Trophoblast cell (in vitro differentiated cells and primary cell): ENCODE data around the gene GRB14.

Experiments
- DNase-seq, 2 donors: peaks; one replicate each; pipeline ENCODE4 v3.0.0-alpha.2; 2016
- H2AFZ ChIP-seq: 2 replicates; pipeline ENCODE4 v1.6.1; 2013; ENCODE audit warnings: low read length, moderate library complexity, mild to moderate bottlenecking; ENCODE audit not compliant: insufficient read depth, poor library complexity
- H2AK5ac ChIP-seq: 2 replicates; pipeline ENCODE4 v1.6.1; 2013; ENCODE audit warnings: mild to moderate bottlenecking, low read length
- H2BK120ac ChIP-seq: 2 replicates; pipeline ENCODE4 v1.6.1; 2013; ENCODE audit warnings: low read length, mild to moderate bottlenecking, moderate library complexity; ENCODE audit not compliant: insufficient read depth, poor library complexity
- H2BK12ac ChIP-seq: 2 replicates; pipeline ENCODE4 v1.6.1; 2013; ENCODE audit warnings: mild to moderate bottlenecking, low read length, moderate library complexity
- H2BK5ac ChIP-seq: 2 replicates; pipeline ENCODE4 v1.6.1; 2013; ENCODE audit warnings: low read length, low read depth, moderate library complexity, mild to moderate bottlenecking; ENCODE audit not compliant: poor library complexity
- H3K14ac ChIP-seq: 2 replicates; pipeline ENCODE4 v1.6.1; 2013; ENCODE audit warnings: mild to moderate bottlenecking, low read length
- H3K18ac ChIP-seq: 2 replicates; pipeline ENCODE4 v1.6.1; 2013; ENCODE audit warnings: mild to moderate bottlenecking, low read length
- H3K23ac ChIP-seq: 2 replicates; pipeline ENCODE4 v1.6.1; 2013; ENCODE audit warnings: low read length
- H3K27ac ChIP-seq: 2 replicates; pipeline ENCODE4 v1.5.1; 2013; ENCODE audit warnings: low read depth, mild to moderate bottlenecking, inconsistent platforms, low read length, moderate library complexity
- H3K27me3 ChIP-seq: 2 replicates; pipeline ENCODE4 v1.6.1; 2013; ENCODE audit warnings: inconsistent platforms, mild to moderate bottlenecking, low read length, moderate library complexity; ENCODE audit not compliant: insufficient read depth
- H3K36me3 ChIP-seq, 2 experiments: 1 replicate in 1 of 2; 2 replicates in 1 of 2; pipeline ENCODE4 v1.6.1; 2013; ENCODE audit warnings: low read length in 2 of 2, mild to moderate bottlenecking in 2 of 2, moderate library complexity in 1 of 2; ENCODE audit not compliant: insufficient read depth in 2 of 2, control insufficient read depth in 1 of 2
- H3K4ac ChIP-seq: 2 replicates; pipeline ENCODE4 v1.6.1; 2013; ENCODE audit warnings: low read depth, mild to moderate bottlenecking, low read length, moderate library complexity
- H3K4me1 ChIP-seq, 2 experiments: 1 replicate in 1 of 2; 2 replicates in 1 of 2; pipeline ENCODE4 v1.6.1; 2013; ENCODE audit warnings: low read length in 2 of 2, mild to moderate bottlenecking in 2 of 2, moderate library complexity in 1 of 2; ENCODE audit not compliant: insufficient read depth in 2 of 2, control insufficient read depth in 1 of 2
- H3K4me2 ChIP-seq: 2 replicates; pipeline ENCODE4 v1.6.1; 2013; ENCODE audit warnings: inconsistent platforms, mild to moderate bottlenecking, low read length, moderate library complexity
- H3K4me3 ChIP-seq: 2 replicates; pipeline ENCODE4 v1.5.1; 2013; ENCODE audit warnings: mild to moderate bottlenecking, low read depth, low read length, inconsistent platforms
- H3K79me1 ChIP-seq: one replicate; pipeline ENCODE4 v1.6.1; 2013; ENCODE audit warnings: low read length
- H3K79me2 ChIP-seq: 2 replicates; pipeline ENCODE4 v1.6.1; 2013; ENCODE audit warnings: low read length, mild to moderate bottlenecking; ENCODE audit not compliant: control insufficient read depth, insufficient read depth, poor library complexity
- H3K9ac ChIP-seq: 2 replicates; pipeline ENCODE4 v1.6.1; 2013; ENCODE audit warnings: mild to moderate bottlenecking, low read length
- H3K9me3 ChIP-seq: 2 replicates; pipeline ENCODE4 v1.6.1; 2013; ENCODE audit warnings: low read depth, mild to moderate bottlenecking, control low read depth, inconsistent platforms, low read length; ENCODE audit not compliant: insufficient read depth
- H4K12ac ChIP-seq: 2 replicates; pipeline ENCODE4 v1.6.1; 2013; ENCODE audit warnings: low read depth, mild to moderate bottlenecking, low read length, moderate library complexity
- H4K8ac ChIP-seq: 2 replicates; pipeline ENCODE4 v1.6.1; 2013; ENCODE audit warnings: low read depth, mild to moderate bottlenecking, low read length, moderate library complexity
- H4K91ac ChIP-seq: one replicate; pipeline ENCODE4 v1.6.1; 2013; ENCODE audit warnings: low read depth, mild to moderate bottlenecking, low read length, moderate library complexity
- WGBS: extraction: QIAGEN DNeasy Blood & Tissue Kit; methylation state at CpG from one replicate; pipeline ENCODE4 v1.1.7; 2013; ENCODE audit warnings: missing lambda C conversion rate; ENCODE audit not compliant: insufficient read length, insufficient coverage; ENCODE audit errors: extremely low coverage; 5-methylcytosine and 5-hydroxymethylcytosine counted together

GRB14 gene

DNA sequence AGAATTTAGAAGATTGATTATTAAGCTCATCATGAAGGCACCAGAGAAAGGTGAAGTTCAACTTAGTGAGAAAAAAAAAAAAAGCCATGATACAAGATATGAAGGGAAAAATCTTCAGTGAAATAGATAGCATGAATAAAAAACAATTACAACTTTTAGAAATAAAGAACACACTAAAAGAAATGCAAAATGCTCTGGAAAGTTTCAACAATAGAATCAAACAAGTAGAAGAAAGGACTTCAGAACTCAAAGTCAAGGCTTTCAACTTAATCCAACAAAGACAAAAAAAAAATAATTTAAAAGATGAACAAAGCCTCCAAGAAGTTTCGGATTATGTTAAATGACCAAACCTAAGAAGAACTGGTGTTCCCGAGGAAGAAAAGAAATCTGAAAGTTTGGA is 105.5 kb downstream of the GRB14 start:
- H3K9me3 ChIP-seq = no peaks in the 10 kb centered on the region
- H3K27ac ChIP-seq = no peak overlapping the region
- peaks cover 0 to 2% of the 10 kb centered on the region in 2 experiments for H3K36me3 ChIP-seq
- H2AK5ac ChIP-seq = no peak overlapping the region
- no peak overlapping the region for H2BK5ac ChIP-seq
- no peak overlapping the region for H2BK12ac ChIP-seq
- H3K79me1 ChIP-seq = peaks cover 18% of the 10 kb centered on the region
- H4K8ac ChIP-seq = no peak overlapping the region
- WGBS = no CpG with 5 or more reads among the region's 2 CpGs
- no peak overlapping the region for H3K14ac ChIP-seq
- no peak overlapping the region for H3K18ac ChIP-seq
- no peak overlapping the region for H3K23ac ChIP-seq
- no peak overlapping the region for H4K91ac ChIP-seq
- no peak for DNase-seq
- H3K4ac ChIP-seq = no peak overlapping the region
- peaks cover 3% of the 10 kb centered on the region for H3K79me2 ChIP-seq
- H3K4me1 ChIP-seq = peaks cover 12 to 14% of the 10 kb centered on the region in 2 experiments
- no peak overlapping the region for H2BK120ac ChIP-seq
- no peaks in the 10 kb centered on the region for H3K27me3 ChIP-seq
- no peak overlapping the region for H3K9ac ChIP-seq
- H3K4me3 ChIP-seq = no peak overlapping the region
- no peak overlapping the region for H3K4me2 ChIP-seq
- H4K12ac ChIP-seq = no peak overlapping the region
- no peak overlapping the region for H2AFZ ChIP-seq

DNA sequence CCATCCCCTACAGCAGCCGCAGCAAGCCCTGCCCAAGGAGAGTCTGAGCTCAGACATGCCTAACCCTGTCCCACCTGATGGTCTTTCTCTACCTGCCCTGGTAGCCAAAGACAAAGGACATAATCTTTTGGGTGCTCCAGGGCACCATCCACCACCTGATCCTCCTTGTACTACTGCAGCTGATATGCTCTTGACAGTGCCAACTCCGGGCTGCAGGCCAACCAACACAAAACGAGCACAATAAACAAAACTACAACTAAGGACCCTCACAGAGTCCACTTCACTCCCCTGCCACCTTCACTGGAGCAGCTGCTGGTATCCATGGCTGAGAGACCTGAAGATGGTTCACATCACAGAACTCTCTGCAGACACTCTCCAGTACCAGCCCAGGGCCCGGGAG is 106.3 kb downstream of the GRB14 start:
- Histone ChIP-seq H3K36me3 (peaks cover 0 to 2% of the 10 kb centered on the region in 2 experiments), H3K4me1 (peaks cover 12 to 14% of the 10 kb centered on the region in 2 experiments), H4K91ac (peak overlapping the region; percentile 76), H3K18ac (peak overlapping the region; percentile 44), H3K4ac (peak overlapping the region; percentile 41), H4K8ac (peak overlapping the region; percentile 52), H3K4me3 (no peak overlapping the region), H3K79me2 (peaks cover 3% of the 10 kb centered on the region), H3K9me3 (no peaks in the 10 kb centered on the region), H3K4me2 (peak overlapping the region; percentile 41), H3K23ac (no peak overlapping the region), H4K12ac (no peak overlapping the region), H3K79me1 (peaks cover 18% of the 10 kb centered on the region), H2AFZ (no peak overlapping the region), H2AK5ac (peak overlapping the region; percentile 84), H2BK120ac (peak overlapping the region; percentile 22), H3K14ac (peak overlapping the region; percentile 75), H2BK5ac (peak overlapping the region; percentile 37), H3K27ac (peak overlapping the region; percentile 92), H3K9ac (no peak overlapping the region), H2BK12ac (peak overlapping the region; percentile 1), H3K27me3 (no peaks in the 10 kb centered on the region)
- DNase-seq = no peak
- no CpG with 5 or more reads among the region's 4 CpGs for WGBS

DNA sequence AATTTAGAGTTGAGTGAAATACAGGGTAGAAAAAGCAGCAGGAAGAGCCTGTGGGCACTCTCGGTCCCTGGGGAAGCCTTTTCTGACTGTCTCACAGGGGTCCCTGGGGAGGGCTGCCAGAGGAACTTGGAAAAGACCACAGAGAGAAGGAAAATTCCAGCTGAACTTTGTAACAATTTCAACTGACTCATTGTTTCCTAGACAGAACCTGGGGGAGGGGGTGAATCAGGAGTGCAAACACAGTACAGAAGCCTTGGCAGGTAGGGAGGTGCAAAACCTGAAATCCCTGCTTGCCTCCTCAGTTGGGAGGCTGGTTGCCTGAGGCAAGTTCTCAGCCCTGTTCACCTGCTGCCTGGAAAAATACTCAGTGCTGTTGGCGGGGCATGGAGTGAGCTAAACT is 106.8 kb downstream of the GRB14 start:
- H4K8ac ChIP-seq = peak overlapping the region; percentile 76
- H3K4ac ChIP-seq = peak overlapping the region; percentile 84
- H3K27me3 ChIP-seq = no peaks in the 10 kb centered on the region
- no peak overlapping the region for H3K9ac ChIP-seq
- H3K79me2 ChIP-seq = peaks cover 3% of the 10 kb centered on the region
- no peak overlapping the region for H3K23ac ChIP-seq
- H3K14ac ChIP-seq = peak overlapping the region; percentile 83
- H2AK5ac ChIP-seq = no peak overlapping the region
- H3K4me3 ChIP-seq = no peak overlapping the region
- no peak overlapping the region for H2AFZ ChIP-seq
- H2BK12ac ChIP-seq = peak overlapping the region; percentile 93
- H3K4me2 ChIP-seq = peak overlapping the region; percentile 57
- no peaks in the 10 kb centered on the region for H3K9me3 ChIP-seq
- H2BK5ac ChIP-seq = peak overlapping the region; percentile 96
- H3K36me3 ChIP-seq = peaks cover 0 to 2% of the 10 kb centered on the region in 2 experiments
- H2BK120ac ChIP-seq = peak overlapping the region; percentile 100
- peak overlapping the region; percentile 95 for H4K91ac ChIP-seq
- DNase-seq = peak; percentile 92
- H3K79me1 ChIP-seq = peaks cover 18% of the 10 kb centered on the region
- peak overlapping the region; percentile 97 for H3K27ac ChIP-seq
- peaks cover 12 to 14% of the 10 kb centered on the region in 2 experiments for H3K4me1 ChIP-seq
- H4K12ac ChIP-seq = peak overlapping the region; percentile 74
- no CpG with 5 or more reads among the region's 2 CpGs for WGBS
- H3K18ac ChIP-seq = peak overlapping the region; percentile 88

DNA sequence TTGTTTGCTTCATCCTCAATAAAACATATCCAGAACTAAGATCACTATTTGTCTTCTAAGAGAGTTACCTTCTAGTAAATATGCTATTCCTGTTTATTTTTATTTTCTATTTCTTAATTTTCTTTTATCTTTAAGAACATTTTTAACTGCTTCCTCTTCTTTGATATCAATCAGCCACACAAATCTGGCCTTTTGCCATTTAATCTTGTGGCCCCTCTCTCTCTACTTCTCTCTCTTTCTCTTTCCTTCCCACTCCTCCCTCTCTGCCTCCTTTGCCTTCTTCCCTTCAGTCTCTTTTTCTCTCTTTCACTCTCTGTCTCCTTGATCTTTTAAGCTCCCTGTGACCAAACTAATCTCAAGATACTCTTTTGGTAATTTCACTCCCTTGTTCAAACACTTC is 108.4 kb downstream of the GRB14 start:
- peaks cover 0 to 2% of the 10 kb centered on the region in 2 experiments for H3K36me3 ChIP-seq
- no peaks in the 10 kb centered on the region for H3K9me3 ChIP-seq
- H2BK12ac ChIP-seq = no peak overlapping the region
- peaks cover 18% of the 10 kb centered on the region for H3K79me1 ChIP-seq
- no peak overlapping the region for H2AFZ ChIP-seq
- no peak overlapping the region for H3K23ac ChIP-seq
- H2BK5ac ChIP-seq = no peak overlapping the region
- peaks cover 3% of the 10 kb centered on the region for H3K79me2 ChIP-seq
- H3K18ac ChIP-seq = no peak overlapping the region
- H3K4me3 ChIP-seq = no peak overlapping the region
- no peak overlapping the region for H2BK120ac ChIP-seq
- DNase-seq = no peak
- no peak overlapping the region for H3K4me2 ChIP-seq
- no peaks in the 10 kb centered on the region for H3K27me3 ChIP-seq
- H3K4me1 ChIP-seq = peaks cover 12 to 14% of the 10 kb centered on the region in 2 experiments
- H4K91ac ChIP-seq = no peak overlapping the region
- no peak overlapping the region for H4K8ac ChIP-seq
- no peak overlapping the region for H4K12ac ChIP-seq
- no peak overlapping the region for H3K4ac ChIP-seq
- no peak overlapping the region for H3K14ac ChIP-seq
- H3K9ac ChIP-seq = no peak overlapping the region
- no peak overlapping the region for H2AK5ac ChIP-seq
- no peak overlapping the region for H3K27ac ChIP-seq
